ENCODE data around the gene TTBK2.
"Not testable (repeated sequence)": the region's sequence is repeated elsewhere in the genome, so short reads cannot be mapped to it uniquely, and the experiment has no call there.

TTBK2 gene

DNA sequence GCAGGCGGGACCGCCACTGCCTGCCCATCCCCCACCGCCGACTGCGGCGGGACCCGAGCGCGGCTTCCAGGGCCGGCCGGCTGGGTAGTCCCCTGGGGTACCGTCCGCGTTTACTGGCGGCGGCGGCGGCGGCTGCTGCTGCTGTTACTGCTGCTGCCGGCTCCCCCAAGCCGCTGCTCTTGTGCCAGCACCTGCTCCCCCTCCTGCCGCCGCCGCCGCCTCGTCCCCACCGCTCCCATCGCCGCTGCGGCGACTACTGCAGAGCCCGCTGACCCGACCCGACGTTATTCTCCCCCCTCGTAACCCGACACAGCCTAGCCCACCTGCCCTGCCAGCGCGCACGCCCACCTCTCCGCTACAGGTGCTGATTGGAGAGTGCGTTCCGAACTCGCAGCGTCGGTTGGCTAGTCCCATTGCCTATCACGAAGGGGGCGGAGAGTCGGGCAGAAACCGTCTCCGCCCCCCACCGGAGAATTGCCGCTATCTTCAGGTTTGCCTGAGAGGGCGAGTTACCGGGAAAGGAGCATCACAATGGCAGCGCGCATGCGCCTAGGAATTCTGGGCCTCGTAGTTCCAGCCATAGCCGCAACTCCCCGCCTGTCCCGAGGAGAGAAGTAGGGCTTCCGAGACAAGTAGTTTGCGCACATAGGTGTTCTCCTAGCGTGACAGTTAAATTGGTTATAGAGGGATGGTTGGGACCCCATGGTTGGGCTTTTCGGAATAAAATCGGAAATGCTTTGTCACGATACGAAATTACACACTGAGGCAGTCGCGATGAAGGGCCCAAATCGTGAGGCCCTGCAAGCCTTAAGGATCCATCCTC lies at the start of gene TTBK2:
Gene TTBK2, minus strand, starts transcription at position 260 of the 823 bp plus-strand sequence. CDS start 42,161 bp downstream, outside the sequence.
- DNase-seq, result peak; percentile 97

DNA sequence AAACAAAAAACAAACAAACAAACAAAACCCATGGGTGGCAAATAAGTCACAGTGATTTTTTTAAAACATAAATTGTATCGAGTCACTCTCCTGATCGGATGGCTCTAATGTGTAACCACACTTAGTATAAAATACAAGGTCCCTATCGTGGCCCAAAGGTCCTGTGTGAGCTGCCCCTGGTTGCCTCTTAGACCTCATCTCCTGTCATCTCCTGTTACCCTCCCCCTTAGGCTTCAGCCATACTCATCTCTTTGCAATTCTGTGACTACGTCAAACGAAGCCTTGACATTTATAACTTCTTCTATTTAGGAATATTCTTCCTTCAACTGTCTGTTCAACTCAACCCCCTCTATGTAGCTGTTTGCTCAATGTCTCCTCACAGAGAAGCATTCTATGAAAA lies 43.9 kb upstream of the TTBK2 start:
- DNase-seq, result no peak

DNA sequence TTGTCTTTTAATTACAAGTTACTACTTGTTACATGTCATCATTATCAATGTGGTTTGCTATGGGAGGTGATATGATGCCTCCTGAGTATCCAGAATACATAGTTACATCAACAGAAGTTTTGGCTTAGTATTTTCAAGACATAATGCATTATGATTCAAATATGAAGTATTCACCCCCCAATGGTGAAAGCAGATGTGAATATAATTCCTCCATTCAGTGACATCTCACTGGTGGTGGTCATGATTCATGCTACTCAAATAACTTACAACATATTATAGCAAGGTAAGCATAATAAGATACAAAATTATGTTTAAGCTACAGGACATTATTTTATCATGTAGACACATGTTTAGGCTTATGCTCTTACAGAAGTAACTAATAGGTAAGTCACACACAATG lies 34.9 kb upstream of the TTBK2 start:
- no peak for DNase-seq

DNA sequence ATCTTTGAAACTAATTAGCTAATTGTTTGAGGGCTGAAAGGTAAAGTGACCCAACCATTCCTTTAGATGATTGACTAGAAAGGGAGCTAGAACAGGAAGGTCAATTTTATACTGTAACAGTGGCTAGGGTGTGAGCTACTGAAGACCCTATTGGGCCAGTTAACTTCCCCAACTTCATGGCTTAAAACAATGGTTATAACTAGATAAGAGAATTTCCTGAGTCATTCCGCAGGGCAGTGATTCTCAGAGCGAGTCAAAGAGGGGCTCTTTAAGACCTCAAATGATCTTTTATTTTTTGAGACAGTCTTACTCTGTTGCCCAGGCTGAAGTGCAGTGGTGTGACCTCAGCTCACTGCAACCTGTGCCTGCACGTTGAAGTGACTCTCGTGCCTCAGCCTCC lies 33.7 kb upstream of the TTBK2 start:
- no peak for DNase-seq

DNA sequence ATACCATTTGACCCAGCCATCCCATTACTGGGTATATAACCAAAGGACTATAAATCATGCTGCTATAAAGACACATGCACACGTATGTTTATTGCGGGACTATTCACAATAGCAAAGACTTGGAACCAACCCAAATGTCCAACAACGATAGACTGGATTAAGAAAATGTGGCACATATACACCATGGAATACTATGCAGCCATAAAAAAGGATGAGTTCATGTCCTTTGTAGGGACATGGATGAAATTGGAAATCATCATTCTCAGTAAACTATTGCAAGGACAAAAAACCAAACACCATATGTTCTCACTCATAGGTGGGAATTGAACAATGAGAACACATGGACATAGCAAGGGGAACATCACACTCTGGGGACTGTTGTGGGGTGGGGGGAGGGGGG lies 28.3 kb upstream of the TTBK2 start:
- DNase-seq, result not testable (repeated sequence)

DNA sequence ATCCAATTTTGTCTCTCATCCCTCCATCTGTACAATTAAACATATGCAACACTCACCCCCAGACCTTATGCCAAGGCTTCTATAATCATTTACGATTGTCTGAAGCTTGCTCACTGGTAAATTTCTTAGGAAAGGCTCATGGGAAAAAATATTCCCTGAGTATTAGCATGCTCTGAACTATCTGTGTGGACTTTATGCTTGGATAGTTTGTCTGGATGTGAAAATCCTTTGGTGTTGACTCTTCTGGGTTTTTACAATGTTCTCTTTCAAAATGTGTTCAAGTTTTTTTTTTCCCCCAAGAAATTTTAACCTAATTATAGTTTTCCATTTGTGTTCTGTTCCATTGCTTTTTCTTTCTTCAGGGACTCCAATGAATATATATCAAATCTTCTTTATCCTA lies 19.9 kb upstream of the TTBK2 start:
- no peak for DNase-seq

DNA sequence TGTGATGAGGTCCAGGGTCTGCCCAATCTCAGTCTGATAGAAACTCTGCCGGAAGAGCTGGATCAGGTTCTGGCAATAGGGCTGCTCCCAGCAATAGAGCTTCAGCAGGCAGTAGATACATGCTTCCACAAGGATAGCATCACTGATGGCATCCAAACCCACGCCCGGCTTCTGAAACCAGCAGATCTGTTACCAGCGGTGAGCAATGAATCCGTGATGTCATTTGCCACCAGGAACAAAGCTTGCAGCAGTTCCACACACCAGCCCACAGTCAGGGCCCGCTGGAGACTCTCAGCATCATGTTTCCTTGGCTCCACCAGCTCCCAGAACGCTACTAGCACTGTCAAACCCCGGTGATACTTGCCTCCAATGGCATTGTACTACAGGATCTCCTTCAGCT lies 19.3 kb upstream of the TTBK2 start:
- no peak for DNase-seq

DNA sequence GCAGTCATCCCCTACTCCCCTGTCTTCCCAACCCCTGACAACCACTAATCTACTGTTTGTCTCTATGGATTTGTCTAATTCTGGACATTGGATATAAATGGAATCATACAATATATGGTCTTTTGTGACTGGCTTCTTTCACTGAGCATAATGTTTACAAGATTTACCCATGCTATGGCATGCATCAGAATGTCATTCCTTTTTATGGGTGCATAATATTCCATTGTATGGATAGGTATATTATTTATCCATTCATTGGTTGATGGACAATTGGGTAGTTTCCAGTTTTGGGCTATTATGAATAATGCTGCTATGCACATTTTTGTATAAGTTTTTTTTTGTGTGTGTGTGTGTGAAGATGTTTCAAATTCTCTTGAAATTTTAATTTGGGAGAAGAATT lies 16.6 kb upstream of the TTBK2 start:
- DNase-seq, result no peak

DNA sequence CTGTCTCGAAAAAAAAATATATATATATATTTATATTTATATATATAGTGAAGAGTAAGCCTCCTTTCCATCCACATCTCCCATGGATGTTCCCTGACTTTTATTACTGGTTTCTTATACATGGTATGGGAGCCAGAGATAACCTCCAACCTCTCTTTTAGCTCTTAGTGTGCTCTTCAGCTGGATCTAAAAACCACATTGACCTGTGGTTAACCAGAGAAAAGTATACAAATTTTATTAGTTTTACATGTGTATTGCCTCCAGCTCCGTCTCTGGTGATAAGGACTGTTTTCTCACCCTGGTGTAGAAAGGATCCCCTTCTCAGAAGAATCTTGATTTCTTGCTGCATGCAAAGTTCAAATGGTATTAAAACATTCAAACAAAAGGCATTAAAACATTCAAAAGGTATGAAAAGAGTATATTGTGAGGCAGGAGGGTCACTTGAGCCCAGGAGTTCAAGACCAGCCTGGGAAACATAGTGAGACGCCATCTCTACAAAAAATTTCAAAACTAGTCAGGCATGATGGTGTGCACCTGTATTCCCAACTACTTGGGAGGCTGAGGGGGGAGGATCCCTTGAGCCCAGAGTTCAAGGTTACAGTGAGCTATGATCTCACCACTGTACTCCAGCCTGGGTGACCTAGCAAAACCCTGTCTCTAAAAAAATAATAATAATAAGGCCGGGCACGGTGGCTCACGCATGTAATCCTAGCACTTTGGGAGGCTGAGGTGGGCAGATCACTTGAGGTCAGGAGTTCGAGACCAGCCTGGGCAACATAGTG lies 13.5 kb upstream of the TTBK2 start:
- no peak for DNase-seq

DNA sequence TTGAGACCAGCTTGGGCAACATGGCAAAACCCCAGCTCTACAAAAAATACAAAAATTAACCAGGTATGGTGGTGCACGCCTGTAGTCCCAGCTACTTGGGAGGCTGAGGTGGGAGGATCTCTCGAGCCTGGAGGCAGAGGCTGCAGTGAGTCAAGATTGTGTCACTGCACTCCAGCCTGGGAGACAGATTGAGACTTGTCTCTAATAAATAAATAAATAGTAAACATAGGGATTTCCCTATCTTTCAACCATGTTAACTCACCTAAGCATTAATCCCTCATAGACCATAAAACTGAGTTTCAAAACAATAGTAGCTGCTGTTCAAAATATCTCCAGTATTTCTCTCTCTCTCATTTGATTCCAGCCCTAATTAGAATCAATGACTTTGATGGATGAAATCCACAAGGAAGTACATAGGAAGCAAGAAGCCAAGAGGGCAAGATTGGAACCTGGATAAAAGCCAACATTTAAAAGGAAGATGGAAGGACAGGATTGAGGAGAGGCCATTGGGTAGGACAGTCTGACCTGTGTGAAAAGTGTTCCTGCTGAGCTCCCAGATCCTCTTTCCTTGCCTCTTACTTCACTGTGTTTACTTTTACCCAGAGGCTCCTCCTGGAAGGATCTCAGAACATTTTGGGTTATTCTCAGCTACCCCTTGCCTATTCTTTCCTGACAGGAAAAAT lies 12.4 kb upstream of the TTBK2 start:
- no peak for DNase-seq

DNA sequence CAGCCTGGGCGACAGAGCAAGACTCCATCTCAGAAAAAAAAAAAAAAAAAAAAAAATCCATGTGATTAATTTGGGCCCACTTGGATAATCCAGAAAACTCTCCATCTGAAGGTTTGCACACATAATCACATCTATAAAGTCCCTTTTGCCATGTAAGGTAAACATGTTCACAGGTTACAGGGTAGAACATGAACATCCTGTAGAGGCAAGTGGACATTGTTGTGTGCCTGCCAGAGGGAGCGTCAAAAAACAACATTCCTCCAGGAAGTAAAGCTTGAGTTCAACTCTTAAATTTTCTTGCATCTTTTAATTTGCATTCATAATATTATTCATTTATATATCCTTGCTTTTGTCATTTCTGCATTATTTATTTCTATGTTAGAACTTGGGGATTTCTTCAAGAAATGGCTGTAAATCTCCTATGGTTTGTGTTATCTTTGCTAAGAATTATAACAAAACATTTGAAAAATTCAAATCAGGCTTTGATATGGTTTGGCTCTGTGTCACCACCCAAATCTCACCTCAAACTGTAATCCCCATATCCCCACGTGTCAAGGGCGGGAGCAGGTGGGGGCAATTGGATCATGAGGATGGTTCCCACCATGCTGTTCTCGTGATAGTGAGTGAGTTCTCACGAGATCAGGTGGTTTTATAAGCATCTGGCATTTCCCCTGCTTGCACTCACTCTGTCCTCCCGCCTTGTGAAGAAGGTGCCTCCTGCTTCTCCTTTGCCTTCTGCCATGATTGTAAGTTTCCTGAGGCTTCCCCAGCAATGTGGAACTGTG lies 11.3 kb upstream of the TTBK2 start:
- no peak for DNase-seq

DNA sequence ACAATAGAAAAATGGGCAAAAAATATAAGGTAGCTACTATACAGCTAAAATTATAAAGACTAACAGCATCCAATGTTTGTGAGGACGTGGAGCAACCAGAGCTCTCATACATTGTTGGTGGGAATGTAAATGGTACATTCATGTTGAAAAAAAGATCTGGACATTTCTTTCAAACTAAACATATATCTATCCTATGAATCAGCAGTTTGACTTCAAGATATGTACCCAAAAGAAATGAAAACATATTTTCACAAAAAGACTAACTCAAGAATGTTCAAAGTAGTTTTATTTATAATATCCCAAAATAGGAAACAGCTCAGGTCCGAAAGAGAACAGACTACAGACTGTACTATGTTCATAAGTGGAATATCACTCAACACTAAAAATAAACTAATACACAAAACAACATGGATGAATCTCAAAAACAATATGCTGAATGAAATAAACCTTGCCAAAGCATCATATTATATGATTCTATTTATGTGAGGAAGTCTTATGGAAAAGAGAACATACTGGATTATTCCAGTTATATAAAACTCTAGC lies 8.8 kb upstream of the TTBK2 start:
- no peak for DNase-seq

DNA sequence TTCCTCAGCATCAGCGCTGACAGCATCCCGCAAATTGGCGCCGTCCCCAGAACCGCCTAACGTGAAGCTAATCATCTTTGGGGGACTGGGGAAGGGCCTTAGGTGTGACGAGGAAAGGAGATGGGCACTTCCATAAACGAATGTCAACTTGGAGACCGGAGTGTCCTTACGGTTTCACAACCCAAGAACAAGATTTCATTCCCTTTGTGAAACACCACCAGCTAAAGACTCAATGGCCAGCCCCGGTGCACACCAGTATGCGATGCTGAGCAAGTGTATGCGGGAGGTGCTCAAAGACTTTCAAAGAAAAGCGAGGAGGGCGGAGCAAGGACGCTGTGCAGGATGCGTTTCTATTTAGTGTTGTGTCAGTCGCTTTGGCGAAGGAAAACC lies 759 bp upstream of the TTBK2 start:
- DNase-seq, result peak; percentile 36

DNA sequence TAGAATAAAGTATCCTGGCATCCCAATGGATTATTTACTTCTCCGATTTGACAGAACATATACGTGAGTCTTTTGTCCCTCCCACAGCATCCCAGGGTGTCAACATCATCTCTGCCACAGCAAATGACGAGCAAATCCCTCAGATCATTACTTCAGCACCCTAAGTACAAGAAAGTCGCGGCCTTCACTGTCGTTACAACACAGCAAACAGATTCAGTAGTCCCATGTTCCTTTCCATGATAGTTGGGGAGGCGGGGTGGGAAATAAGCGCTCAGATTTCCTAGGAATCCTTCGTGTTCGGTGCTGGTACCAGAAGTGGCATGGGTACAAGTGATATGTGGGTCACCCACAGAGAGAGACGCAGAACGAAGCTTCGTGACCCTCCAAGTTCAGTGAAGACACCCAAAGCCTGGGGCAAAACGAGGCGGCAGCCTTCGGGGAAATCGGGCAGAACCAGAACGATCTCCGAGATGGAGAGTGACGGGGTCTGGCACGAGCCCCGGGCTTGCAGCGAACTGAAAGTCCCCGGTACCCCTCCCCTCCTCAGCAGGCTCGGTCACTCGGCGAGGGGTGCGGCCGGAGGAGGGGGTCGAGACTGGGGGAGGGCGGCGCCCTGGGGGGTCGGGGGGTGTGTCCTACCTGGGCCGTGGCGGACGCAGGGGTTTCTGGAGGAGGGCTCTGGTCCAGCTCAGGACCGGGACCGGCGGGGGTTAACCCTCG lies 619 bp downstream of the TTBK2 start:
- peak; percentile 11 for DNase-seq

DNA sequence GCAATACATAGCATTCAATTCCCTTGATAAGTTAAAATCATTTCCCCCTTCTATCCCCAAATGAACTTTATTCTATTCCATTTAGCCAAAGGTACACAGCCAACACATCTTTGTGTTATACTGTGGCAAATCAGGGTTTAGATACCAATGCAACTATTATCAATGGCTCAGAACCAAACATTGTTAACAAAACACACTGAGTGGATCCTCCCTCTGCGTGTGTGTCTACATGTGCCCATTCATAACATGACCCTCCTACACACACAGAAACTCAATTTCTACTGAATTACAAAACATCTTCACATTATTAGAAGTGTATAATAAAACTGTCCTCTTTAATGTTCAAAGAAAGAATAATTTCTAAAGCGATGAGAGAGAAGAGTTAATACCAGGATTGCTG lies 1.3 kb downstream of the TTBK2 start:
- DNase-seq, result no peak

DNA sequence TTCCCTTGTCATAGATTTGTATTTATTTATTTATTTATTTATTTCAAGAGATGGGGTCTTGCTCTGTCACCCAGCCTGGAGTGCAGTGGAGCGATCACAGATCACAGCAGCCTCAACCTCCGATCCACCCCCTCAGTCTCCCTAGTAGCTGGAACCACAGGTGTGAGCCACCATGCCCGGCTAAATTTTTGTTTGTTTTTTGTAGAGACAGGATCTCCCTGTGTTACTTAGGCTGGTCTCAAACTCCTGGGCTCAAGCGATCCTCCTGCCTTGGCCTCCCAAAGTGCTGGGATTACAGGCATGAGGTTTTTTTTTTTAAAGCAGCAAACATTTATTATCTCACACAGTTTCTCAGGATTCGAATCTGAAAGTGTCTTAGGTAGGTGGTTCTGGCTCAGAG lies 2.5 kb downstream of the TTBK2 start:
- DNase-seq, result no peak

DNA sequence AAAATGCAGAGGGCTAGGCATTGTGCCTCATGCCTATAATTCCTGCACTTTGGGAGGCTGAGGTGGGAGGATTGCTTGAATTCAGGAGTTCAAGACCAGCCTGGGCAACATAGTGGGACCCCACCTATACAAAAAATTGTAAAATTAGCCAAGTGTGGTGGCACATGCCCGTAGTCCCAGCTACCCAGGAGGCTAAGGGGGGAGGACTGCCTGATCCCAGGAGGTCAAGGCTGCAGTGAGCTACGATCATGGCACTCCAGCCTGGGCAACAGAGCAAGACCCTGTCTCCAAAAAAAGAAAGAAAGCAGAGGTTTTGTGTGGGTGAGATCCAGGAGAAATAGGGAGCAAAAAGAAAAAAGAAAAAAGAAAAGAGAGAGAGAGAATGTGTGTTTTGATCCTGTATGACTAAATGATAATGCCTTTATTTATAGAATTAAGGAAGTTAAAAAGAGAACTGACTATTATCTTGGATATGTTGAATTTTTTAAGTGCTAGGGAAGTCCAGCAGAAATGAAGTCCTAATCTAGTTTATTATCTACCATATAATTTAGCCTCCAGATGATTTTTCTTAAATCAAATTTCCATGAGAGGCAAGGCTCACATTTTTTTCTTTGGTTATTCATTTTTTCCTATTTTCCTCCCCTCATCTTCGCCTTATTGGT lies 4.8 kb downstream of the TTBK2 start:
- DNase-seq, result no peak

DNA sequence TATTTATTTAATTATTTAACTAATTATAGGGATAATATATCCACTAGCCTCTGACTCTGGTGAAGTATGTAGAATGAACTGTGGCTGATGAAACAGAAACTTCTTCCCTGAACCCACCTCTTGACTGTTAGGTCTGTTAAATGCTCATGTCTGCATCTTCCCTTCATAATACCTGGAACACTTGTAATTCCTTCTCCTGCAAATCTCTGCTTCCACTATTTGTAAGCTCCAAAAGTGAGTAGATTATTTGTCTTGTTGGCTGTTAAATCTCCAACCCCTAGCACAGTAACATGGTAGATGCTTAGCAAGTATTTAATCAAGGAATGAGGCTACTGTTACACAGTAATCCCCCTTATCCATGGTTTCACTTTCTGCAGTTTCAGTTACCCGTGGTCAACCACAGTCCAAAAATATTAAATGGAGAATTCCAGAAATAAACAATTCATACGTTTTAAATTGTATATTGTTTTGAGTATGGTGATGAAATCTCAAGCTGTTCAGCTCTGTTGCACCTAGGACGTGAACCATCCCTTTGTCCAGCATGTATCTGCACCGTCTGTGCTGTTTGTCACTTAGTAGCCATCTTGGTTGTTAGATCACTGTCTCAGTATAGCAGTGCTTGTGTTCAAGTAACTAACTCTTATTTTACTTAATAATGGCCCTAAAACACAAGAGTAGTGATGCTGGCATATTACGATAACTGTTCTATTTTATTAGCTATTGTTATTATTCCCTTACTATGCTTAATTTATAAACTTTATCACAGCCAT lies 5.7 kb downstream of the TTBK2 start:
- no peak for DNase-seq

DNA sequence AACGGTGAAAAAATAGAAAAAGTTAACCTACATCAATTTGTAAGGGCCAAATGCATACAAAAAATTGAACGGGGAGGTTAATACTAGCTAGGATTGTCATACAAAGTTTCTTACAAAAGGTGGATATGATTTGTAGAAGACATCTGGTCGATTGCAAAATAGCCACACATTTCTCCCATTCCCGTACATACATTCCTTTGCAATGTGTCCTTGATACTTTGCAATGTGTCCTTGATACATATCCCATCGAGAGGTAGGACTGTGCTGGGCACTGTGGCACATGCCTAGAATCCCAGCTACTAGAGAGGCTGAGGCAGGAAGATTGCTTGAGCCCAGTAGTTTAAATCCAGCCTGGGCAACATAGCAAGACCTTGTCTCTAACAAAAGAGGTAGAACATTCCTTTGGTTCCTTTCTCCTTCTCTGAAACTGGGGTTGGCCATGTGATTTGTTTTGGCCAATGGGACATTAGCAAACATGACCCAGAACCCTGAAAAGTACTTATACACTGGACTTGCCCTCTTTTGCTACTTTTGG lies 9.5 kb downstream of the TTBK2 start:
- no peak for DNase-seq

DNA sequence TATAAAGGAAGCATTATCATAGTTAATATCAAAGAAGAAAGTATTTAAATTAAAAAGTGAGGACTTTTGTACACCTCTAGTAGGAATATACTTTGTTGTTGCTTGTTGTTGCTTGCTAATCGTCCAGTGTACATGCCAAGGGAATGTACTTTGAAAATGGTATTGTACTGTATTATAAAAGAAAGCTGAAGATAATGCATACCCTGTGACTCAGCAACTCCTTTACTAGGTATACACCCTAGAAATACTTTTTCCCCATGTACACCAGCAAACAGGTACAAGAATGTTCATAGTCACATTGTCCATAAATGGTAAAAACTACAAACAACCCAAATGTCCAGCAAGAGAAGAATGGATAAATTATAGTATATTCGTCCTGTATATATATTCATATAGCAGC lies 12.0 kb downstream of the TTBK2 start:
- no peak for DNase-seq
